ENCODE data around the gene TICAM1. TPM values are rescaled to one million over a fixed set of nuclear protein-coding genes. Genes with fewer than 3 reads are reported as not detected.
A peak's percentile ranks its signal among the peaks of the same experiment; 100 is the strongest.

Gene TICAM1
- total and polyA plus RNA-seq, 2 of the 13 experiments (the other 11 are each of a cell fraction or from before 2014, with no cell fraction given): 0.33 to 0.95 TPM

DNA sequence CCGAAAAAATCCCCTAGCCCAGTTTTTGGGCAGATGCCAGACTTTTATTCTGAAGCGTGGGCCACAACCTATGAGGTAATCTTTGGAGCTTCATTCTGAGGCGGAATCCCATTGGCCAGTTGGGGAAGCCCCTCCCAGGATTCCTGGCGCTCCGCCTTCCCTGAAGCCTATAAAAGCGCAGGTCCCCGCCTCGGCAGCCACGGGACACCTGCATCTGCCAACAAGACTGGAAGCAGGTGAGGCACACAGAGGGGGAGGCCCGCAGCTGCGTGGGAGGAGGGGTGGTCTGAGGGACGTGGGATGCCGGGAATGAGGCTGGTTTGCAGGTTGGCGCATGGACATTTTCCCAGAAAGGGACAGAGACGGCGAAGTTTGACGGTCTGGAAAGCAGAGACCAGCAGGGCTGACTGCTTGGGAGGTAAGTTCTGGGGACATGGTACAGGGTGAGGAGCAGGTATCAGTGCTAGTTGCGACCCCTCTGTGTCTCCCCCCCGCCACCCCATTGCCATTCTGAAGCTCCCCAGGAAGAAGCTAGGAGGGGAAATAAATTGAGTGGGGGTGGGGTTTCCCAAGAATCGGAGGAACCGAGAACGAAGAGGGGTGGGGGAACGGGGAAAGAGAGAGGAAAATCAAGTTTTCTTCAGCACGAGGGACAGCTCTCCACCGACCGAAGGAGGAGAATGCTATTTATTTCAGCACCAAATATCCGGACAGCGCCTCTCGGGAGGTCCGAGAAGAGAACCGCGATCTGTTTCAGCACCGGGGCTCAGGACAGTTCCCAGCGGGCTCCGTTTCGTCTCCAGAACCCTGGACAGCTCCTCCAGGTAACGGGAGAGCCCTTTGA, 62.4 kb downstream of the TICAM1 start (continued):
- TF ChIP-seq, protein P1, sequence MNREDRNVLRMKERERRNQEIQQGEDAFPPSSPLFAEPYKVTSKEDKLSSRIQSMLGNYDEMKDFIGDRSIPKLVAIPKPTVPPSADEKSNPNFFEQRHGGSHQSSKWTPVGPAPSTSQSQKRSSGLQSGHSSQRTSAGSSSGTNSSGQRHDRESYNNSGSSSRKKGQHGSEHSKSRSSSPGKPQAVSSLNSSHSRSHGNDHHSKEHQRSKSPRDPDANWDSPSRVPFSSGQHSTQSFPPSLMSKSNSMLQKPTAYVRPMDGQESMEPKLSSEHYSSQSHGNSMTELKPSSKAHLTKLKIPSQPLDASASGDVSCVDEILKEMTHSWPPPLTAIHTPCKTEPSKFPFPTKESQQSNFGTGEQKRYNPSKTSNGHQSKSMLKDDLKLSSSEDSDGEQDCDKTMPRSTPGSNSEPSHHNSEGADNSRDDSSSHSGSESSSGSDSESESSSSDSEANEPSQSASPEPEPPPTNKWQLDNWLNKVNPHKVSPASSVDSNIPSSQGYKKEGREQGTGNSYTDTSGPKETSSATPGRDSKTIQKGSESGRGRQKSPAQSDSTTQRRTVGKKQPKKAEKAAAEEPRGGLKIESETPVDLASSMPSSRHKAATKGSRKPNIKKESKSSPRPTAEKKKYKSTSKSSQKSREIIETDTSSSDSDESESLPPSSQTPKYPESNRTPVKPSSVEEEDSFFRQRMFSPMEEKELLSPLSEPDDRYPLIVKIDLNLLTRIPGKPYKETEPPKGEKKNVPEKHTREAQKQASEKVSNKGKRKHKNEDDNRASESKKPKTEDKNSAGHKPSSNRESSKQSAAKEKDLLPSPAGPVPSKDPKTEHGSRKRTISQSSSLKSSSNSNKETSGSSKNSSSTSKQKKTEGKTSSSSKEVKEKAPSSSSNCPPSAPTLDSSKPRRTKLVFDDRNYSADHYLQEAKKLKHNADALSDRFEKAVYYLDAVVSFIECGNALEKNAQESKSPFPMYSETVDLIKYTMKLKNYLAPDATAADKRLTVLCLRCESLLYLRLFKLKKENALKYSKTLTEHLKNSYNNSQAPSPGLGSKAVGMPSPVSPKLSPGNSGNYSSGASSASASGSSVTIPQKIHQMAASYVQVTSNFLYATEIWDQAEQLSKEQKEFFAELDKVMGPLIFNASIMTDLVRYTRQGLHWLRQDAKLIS (CRISPR knock-in tag; IDR thresholded peaks at IDR 0.05): peak; percentile 99
- TF ChIP-seq, protein P2, sequence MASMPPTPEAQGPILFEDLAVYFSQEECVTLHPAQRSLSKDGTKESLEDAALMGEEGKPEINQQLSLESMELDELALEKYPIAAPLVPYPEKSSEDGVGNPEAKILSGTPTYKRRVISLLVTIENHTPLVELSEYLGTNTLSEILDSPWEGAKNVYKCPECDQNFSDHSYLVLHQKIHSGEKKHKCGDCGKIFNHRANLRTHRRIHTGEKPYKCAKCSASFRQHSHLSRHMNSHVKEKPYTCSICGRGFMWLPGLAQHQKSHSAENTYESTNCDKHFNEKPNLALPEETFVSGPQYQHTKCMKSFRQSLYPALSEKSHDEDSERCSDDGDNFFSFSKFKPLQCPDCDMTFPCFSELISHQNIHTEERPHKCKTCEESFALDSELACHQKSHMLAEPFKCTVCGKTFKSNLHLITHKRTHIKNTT (CRISPR knock-in tag; IDR thresholded peaks at IDR 0.05): no peak
- TF ChIP-seq ZNF34 (CRISPR knock-in tag; IDR thresholded peaks at IDR 0.05; ENCODE audit: borderline replicate concordance): peak; percentile 99
- TF ChIP-seq, protein P3, sequence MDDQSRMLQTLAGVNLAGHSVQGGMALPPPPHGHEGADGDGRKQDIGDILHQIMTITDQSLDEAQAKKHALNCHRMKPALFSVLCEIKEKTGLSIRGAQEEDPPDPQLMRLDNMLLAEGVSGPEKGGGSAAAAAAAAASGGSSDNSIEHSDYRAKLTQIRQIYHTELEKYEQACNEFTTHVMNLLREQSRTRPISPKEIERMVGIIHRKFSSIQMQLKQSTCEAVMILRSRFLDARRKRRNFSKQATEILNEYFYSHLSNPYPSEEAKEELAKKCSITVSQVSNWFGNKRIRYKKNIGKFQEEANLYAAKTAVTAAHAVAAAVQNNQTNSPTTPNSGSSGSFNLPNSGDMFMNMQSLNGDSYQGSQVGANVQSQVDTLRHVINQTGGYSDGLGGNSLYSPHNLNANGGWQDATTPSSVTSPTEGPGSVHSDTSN (CRISPR knock-in tag; IDR thresholded peaks at IDR 0.05; ENCODE audit: borderline replicate concordance): peak; percentile 100
- TF ChIP-seq ZNF547 (CRISPR knock-in tag; IDR thresholded peaks at IDR 0.05): peak; percentile 100
- TF ChIP-seq, protein P4, sequence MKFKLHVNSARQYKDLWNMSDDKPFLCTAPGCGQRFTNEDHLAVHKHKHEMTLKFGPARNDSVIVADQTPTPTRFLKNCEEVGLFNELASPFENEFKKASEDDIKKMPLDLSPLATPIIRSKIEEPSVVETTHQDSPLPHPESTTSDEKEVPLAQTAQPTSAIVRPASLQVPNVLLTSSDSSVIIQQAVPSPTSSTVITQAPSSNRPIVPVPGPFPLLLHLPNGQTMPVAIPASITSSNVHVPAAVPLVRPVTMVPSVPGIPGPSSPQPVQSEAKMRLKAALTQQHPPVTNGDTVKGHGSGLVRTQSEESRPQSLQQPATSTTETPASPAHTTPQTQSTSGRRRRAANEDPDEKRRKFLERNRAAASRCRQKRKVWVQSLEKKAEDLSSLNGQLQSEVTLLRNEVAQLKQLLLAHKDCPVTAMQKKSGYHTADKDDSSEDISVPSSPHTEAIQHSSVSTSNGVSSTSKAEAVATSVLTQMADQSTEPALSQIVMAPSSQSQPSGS (CRISPR knock-in tag; IDR thresholded peaks at IDR 0.05): peak; percentile 100
- TF ChIP-seq, protein P5, sequence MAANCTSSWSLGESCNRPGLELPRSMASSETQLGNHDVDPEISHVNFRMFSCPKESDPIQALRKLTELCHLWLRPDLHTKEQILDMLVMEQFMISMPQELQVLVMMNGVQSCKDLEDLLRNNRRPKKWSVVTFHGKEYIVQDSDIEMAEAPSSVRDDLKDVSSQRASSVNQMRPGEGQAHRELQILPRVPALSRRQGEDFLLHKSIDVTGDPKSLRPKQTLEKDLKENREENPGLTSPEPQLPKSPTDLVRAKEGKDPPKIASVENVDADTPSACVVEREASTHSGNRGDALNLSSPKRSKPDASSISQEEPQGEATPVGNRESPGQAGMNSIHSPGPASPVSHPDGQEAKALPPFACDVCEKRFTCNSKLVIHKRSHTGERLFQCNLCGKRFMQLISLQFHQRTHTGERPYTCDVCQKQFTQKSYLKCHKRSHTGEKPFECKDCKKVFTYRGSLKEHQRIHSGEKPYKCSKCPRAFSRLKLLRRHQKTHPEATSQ (CRISPR knock-in tag; IDR thresholded peaks at IDR 0.05; ENCODE audit: borderline replicate concordance): peak; percentile 100
- peak; percentile 80 for TF ChIP-seq NR2F2 (IDR thresholded peaks at IDR 0.05; ENCODE audit: borderline replicate concordance, low read depth)
- peak; percentile 100 for TF ChIP-seq NCOA1 (CRISPR knock-in tag; IDR thresholded peaks at IDR 0.05)
- TF ChIP-seq ZMYM3 (CRISPR knock-in tag; IDR thresholded peaks at IDR 0.05): peak; percentile 91
- TF ChIP-seq CBFB (CRISPR knock-in tag; IDR thresholded peaks at IDR 0.05): peak; percentile 99
- TF ChIP-seq MAZ (IDR thresholded peaks at IDR 0.05; ENCODE audit: borderline replicate concordance, low read depth, low read length): no peak
- peak; percentile 100 for TF ChIP-seq MAZ (CRISPR knock-in tag; IDR thresholded peaks at IDR 0.05; ENCODE audit: low read depth)
- TF ChIP-seq ZNF333 (CRISPR knock-in tag; IDR thresholded peaks at IDR 0.05; ENCODE audit: borderline replicate concordance): peak; percentile 100
- peak; percentile 99 for TF ChIP-seq ZMYM4 (CRISPR knock-in tag; IDR thresholded peaks at IDR 0.05)
- TF ChIP-seq XBP1 (CRISPR knock-in tag; IDR thresholded peaks at IDR 0.05): peak; percentile 100
- peak; percentile 100 for TF ChIP-seq BORCS8-MEF2B (CRISPR knock-in tag; IDR thresholded peaks at IDR 0.05)

Data from HepG2 (cell line).